OCI-LY1 (cell line): ENCODE data around the gene SLC22A23.

ENCODE experiments used
- H2AFZ ChIP-seq: fragments of 200-600 bp; sonication (generic), shearing (Covaris generic); 2 replicates; pipeline ENCODE4 v1.6.0; 2014; ENCODE audit warnings: antibody characterized with exemption, mild to moderate bottlenecking, low read length
- H3F3A ChIP-seq: fragments of 200-600 bp; sonication (generic), shearing (Covaris generic); 2 replicates; pipeline ENCODE4 v1.6.0; 2014; ENCODE audit warnings: mild to moderate bottlenecking, antibody characterized with exemption, low read length, moderate library complexity; ENCODE audit not compliant: insufficient read depth
- H3K27ac ChIP-seq: fragments of 200-600 bp; sonication (generic); 2 replicates; pipeline ENCODE4 v1.5.1; 2014; ENCODE audit warnings: low read length, mixed run types, mild to moderate bottlenecking, low read depth; ENCODE audit not compliant: poor library complexity, severe bottlenecking
- H3K27me3 ChIP-seq: fragments of 200-600 bp; sonication (generic); 2 replicates; pipeline ENCODE4 v1.6.0; 2014; ENCODE audit warnings: antibody characterized with exemption, mild to moderate bottlenecking, low read length, moderate library complexity; ENCODE audit not compliant: insufficient read depth
- H3K36me3 ChIP-seq: fragments of 200-600 bp; sonication (generic); 2 replicates; pipeline ENCODE4 v1.6.1; 2014; ENCODE audit warnings: mild to moderate bottlenecking, antibody characterized with exemption, low read length, moderate library complexity, mixed read lengths; ENCODE audit not compliant: insufficient read depth
- H3K4me1 ChIP-seq: fragments of 200-600 bp; sonication (generic); 2 replicates; pipeline ENCODE4 v1.5.1; 2014; ENCODE audit warnings: mild to moderate bottlenecking, low read length, moderate library complexity; ENCODE audit not compliant: insufficient read depth, severe bottlenecking
- H3K4me2 ChIP-seq: fragments of 200-600 bp; sonication (generic), shearing (Covaris generic); 2 replicates; pipeline ENCODE4 v1.6.1; 2014; ENCODE audit warnings: low read length
- H3K4me3 ChIP-seq: fragments of 200-600 bp; sonication (generic); 2 replicates; pipeline ENCODE4 v1.5.1; 2014; ENCODE audit warnings: low read length, low read depth, mild to moderate bottlenecking, mixed read lengths; ENCODE audit not compliant: poor library complexity, severe bottlenecking
- H3K79me2 ChIP-seq: fragments of 200-600 bp; shearing (Covaris generic); 2 replicates; pipeline ENCODE4 v1.6.1; 2016; ENCODE audit warnings: mixed run types, low read length, mixed read lengths; ENCODE audit not compliant: insufficient read depth
- H3K9ac ChIP-seq: fragments of 200-600 bp; sonication (generic), shearing (Covaris generic); 2 replicates; pipeline ENCODE4 v1.6.1; 2014; ENCODE audit warnings: mild to moderate bottlenecking, low read length, mixed read lengths
- H3K9me2 ChIP-seq: fragments of 200-600 bp; sonication (generic), shearing (Covaris generic); 2 replicates; pipeline ENCODE4 v1.6.1; 2014; ENCODE audit warnings: low read depth, mild to moderate bottlenecking, low read length, mixed read lengths
- H3K9me3 ChIP-seq: fragments of 200-600 bp; shearing (Covaris generic); 2 replicates; pipeline ENCODE4 v1.6.1; 2014; ENCODE audit warnings: low read length, mixed read lengths
- H4K20me1 ChIP-seq: fragments of 200-600 bp; sonication (generic), shearing (Covaris generic); 2 replicates; pipeline ENCODE4 v1.6.0; 2016; ENCODE audit warnings: mild to moderate bottlenecking, low read length; ENCODE audit not compliant: insufficient read depth
- CTCF ChIP-seq: fragments of 200-600 bp; sonication (generic), shearing (Covaris generic); IDR thresholded peaks from 2 replicates; pipeline ENCODE4 v1.5.1; 2017; ENCODE audit warnings: mild to moderate bottlenecking, antibody characterized with exemption, low read length, moderate library complexity, mixed read lengths
- EZH2 ChIP-seq: fragments of 200-600 bp; sonication (generic), shearing (Covaris generic); IDR thresholded peaks from 2 replicates; pipeline ENCODE4 v1.8.0; 2017; ENCODE audit warnings: borderline replicate concordance, mixed run types, mild to moderate bottlenecking, antibody characterized with exemption, low read length, moderate library complexity, mixed read lengths

SLC22A23 gene

GRCh38 chr6:3368685-3369084, 88.2 kb downstream of the SLC22A23 start:
- TF ChIP-seq CTCF (no peak), EZH2 (no peak)
- H4K20me1 ChIP-seq: no peaks in the 10 kb centered on the region
- no peak overlapping the region for H3K27ac ChIP-seq
- H3K4me1 ChIP-seq: no peaks in the 10 kb centered on the region
- H3K4me2 ChIP-seq: no peak overlapping the region
- no peaks in the 10 kb centered on the region for H3K36me3 ChIP-seq
- H3K9me2 ChIP-seq: no peaks in the 10 kb centered on the region
- H3K9ac ChIP-seq: no peak overlapping the region
- H3K9me3 ChIP-seq: no peaks in the 10 kb centered on the region
- no peaks in the 10 kb centered on the region for H3F3A ChIP-seq
- H3K4me3 ChIP-seq: no peak overlapping the region
- H3K27me3 ChIP-seq: no peaks in the 10 kb centered on the region
- H2AFZ ChIP-seq: no peak overlapping the region
- H3K79me2 ChIP-seq: no peaks in the 10 kb centered on the region

DNA sequence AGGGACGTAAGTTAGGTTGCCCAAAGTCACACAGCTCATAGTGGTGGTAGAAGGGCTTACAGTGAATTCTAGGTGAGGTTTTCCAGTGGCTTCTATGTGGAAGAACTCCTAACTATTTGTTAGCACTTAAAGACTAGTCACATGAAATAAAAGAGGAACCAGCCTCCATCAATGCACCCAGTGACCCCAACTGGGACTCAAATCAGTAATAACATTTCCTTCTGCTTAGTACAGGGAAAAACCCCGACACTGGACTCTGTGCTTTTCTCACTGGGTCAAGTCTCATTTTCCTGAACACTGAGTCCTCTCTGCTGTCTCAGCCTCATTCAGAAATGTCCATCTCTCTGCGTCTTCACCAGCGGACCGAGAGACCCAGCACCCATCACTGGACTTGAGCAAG, 89.2 kb downstream of the SLC22A23 start:
- Histone ChIP-seq H3K4me1 (no peaks in the 10 kb centered on the region), H4K20me1 (no peaks in the 10 kb centered on the region), H3K9me3 (no peaks in the 10 kb centered on the region), H3K36me3 (no peaks in the 10 kb centered on the region), H3K9ac (no peak overlapping the region), H3K27me3 (no peaks in the 10 kb centered on the region), H3K4me3 (no peak overlapping the region), H3K79me2 (no peaks in the 10 kb centered on the region), H3K27ac (no peak overlapping the region), H3K4me2 (no peak overlapping the region), H3K9me2 (no peaks in the 10 kb centered on the region), H3F3A (no peaks in the 10 kb centered on the region), H2AFZ (no peak overlapping the region)
- TF ChIP-seq CTCF (no peak), EZH2 (no peak)

DNA sequence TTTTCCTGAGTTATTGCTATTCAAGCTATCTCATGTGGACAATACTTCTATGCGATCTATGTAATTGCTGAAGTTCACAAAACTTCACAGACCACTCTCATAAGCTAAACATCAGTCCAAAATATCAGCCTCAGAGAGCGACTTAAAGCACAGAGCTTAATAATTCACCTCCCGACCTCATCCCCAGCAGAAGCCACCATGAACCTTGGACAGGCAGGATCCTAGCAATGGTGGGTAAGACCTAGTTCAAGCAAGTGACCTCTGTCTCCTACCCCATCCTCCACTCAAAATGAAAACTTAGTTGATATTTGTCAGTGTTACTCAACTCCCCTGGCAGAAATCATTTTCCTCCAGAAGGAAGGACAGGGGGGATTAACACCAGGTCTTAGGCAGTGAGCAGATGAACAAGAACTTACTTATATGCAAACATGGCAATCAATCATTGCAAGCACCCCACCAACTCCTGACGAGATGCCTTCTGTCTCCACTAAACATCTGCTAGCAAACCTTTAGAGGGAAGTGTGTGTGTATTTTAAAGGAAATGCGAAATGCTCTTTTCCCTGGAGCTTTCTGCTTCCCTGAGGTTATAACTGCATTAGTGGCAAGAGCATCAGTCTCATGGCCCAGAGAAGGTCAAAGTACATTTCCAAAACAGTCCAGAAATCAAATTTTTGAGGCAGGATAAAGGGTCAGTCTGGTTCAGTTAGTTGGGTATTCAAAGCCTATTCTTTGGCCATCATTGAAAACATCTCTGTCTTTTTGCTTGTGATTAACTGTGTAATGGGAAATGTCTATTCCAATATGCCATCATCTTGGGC, 90.0 kb downstream of the SLC22A23 start:
- H3K79me2 ChIP-seq: no peaks in the 10 kb centered on the region
- no peaks in the 10 kb centered on the region for H3F3A ChIP-seq
- H3K9me2 ChIP-seq: no peaks in the 10 kb centered on the region
- H3K27ac ChIP-seq: no peak overlapping the region
- no peak overlapping the region for H3K4me3 ChIP-seq
- no peaks in the 10 kb centered on the region for H3K27me3 ChIP-seq
- H4K20me1 ChIP-seq: no peaks in the 10 kb centered on the region
- TF ChIP-seq EZH2: no peak
- no peak for TF ChIP-seq CTCF
- no peaks in the 10 kb centered on the region for H3K9me3 ChIP-seq
- no peak overlapping the region for H3K9ac ChIP-seq
- no peak overlapping the region for H3K4me2 ChIP-seq
- H2AFZ ChIP-seq: no peak overlapping the region
- no peaks in the 10 kb centered on the region for H3K36me3 ChIP-seq
- no peaks in the 10 kb centered on the region for H3K4me1 ChIP-seq
